OCI-LY3 (cell line): ENCODE data around the gene THTPA.

Experiments used
- CTCF ChIP-seq: fragments of 200-600, 300-600 bp; sonication (generic); IDR thresholded peaks from 2 replicates; pipeline ENCODE4 v1.5.1; 2014; ENCODE audit warnings: antibody characterized with exemption, low read length, low read depth
- EZH2phosphoT487 ChIP-seq: fragments of 200-600 bp; shearing (Covaris generic); IDR thresholded peaks from 2 replicates; pipeline ENCODE4 v1.6.1; 2018; ENCODE audit warnings: antibody characterized with exemption, mixed run types, low read depth

- TF ChIP-seq CTCF (no peak), EZH2phosphoT487 (no peak)
Observed at GRCh38 chr14:23600806-23601205, 44.7 kb downstream of the THTPA start.
